IMR-90 (cell line): Measurements from ENCODE around the gene CTNS. TPM values are rescaled to one million over a fixed set of nuclear protein-coding genes. Genes with fewer than 3 reads are reported as not detected.

Experiments
- ATAC-seq: fragments of 200-7000 bp; cut with Tn5 transposase; 2 replicates; pipeline ENCODE4 v1.9.1; 2020; ENCODE audit warnings: low read depth, mild to moderate bottlenecking, moderate library complexity
- BruUV-seq: library from RNA; stranded (reverse); fragments of 400-500 nt; replicated peaks from 2 replicates; lab custom pipeline; 2021; lab: Mats Ljungman, UMichigan
- CTCF ChIA-PET: fragments of 300-600 bp; formaldehyde crosslinking; extraction: SDS; loops from one replicate; lab custom pipeline; 2021; ENCODE audit warnings: antibody characterized with exemption; lab: Yijun Ruan, JAX
- POLR2A ChIA-PET: fragments of 300-600 bp; sonication (Branson Sonifier 250); formaldehyde crosslinking; loops from one replicate; lab custom pipeline; 2022; ENCODE audit warnings: antibody characterized with exemption; ENCODE audit not compliant: unreplicated experiment; lab: Charles Lee
- DNase-seq: peaks from one replicate; pipeline ENCODE4 v3.0.0; 2013
- H2AFZ ChIP-seq: replicated peaks from 2 replicates; pipeline ENCODE3; 2013; ENCODE audit warnings: low read length, mild to moderate bottlenecking; ENCODE audit not compliant: poor library complexity
- H2AK5ac ChIP-seq: 2 replicates; pipeline ENCODE4 v1.6.1; 2013; ENCODE audit warnings: low read depth, low read length, inconsistent platforms
- H2AK9ac ChIP-seq: replicated peaks from 2 replicates; pipeline ENCODE3; 2013; ENCODE audit warnings: mild to moderate bottlenecking, low read depth, low read length, moderate library complexity; ENCODE audit not compliant: poor library complexity
- H2BK120ac ChIP-seq: 2 replicates; pipeline ENCODE4 v1.6.1; 2013; ENCODE audit warnings: low read depth, low read length, inconsistent platforms
- H2BK15ac ChIP-seq: 3 replicates; pipeline ENCODE4 v1.6.1; 2013; ENCODE audit warnings: low read depth, low read length, inconsistent platforms
- H2BK20ac ChIP-seq: 2 replicates; pipeline ENCODE4 v1.6.1; 2013; ENCODE audit warnings: low read depth, mild to moderate bottlenecking, inconsistent platforms, low read length, moderate library complexity
- H2BK5ac ChIP-seq: 2 replicates; pipeline ENCODE4 v1.6.1; 2013; ENCODE audit warnings: mild to moderate bottlenecking, low read depth, low read length, inconsistent platforms; ENCODE audit not compliant: poor library complexity, severe bottlenecking
- H3K14ac ChIP-seq: replicated peaks from 2 replicates; pipeline ENCODE4 v1.6.1; 2013; ENCODE audit warnings: low read depth, low read length, inconsistent platforms
- H3K18ac ChIP-seq: 2 replicates; pipeline ENCODE4 v1.6.1; 2013; ENCODE audit warnings: low read depth, low read length, control low read depth
- H3K23ac ChIP-seq: 2 replicates; pipeline ENCODE4 v1.6.1; 2013; ENCODE audit warnings: low read depth, low read length, inconsistent platforms
- H3K27ac ChIP-seq: 2 replicates; pipeline ENCODE4 v1.5.1; 2013; ENCODE audit warnings: mild to moderate bottlenecking, control low read depth, low read length; ENCODE audit not compliant: insufficient read depth
- H3K27me3 ChIP-seq: 2 replicates; pipeline ENCODE4 v1.6.1; 2013; ENCODE audit warnings: low read length; ENCODE audit not compliant: control insufficient read depth, insufficient read depth
- H3K36me3 ChIP-seq: 2 replicates; pipeline ENCODE4 v1.6.1; 2013; ENCODE audit warnings: low read length, mixed read lengths; ENCODE audit not compliant: control insufficient read depth, insufficient read depth
- H3K4ac ChIP-seq: 2 replicates; pipeline ENCODE4 v1.6.1; 2013; ENCODE audit warnings: low read depth, low read length, inconsistent platforms
- H3K4me1 ChIP-seq: 2 replicates; pipeline ENCODE4 v1.6.1; 2013; ENCODE audit warnings: low read length, mixed read lengths; ENCODE audit not compliant: control insufficient read depth, insufficient read depth
- H3K4me2 ChIP-seq: 2 replicates; pipeline ENCODE4 v1.6.1; 2013; ENCODE audit warnings: low read depth, mild to moderate bottlenecking, control low read depth, low read length, moderate library complexity
- H3K4me3 ChIP-seq: 2 replicates; pipeline ENCODE4 v1.5.1; 2013; ENCODE audit warnings: low read depth, mild to moderate bottlenecking, control low read depth, low read length, moderate library complexity; ENCODE audit not compliant: insufficient read depth
- H3K56ac ChIP-seq: 2 replicates; pipeline ENCODE4 v1.6.1; 2013; ENCODE audit warnings: low read length, inconsistent platforms; ENCODE audit not compliant: insufficient read depth; ENCODE audit errors: extremely low read depth
- H3K79me1 ChIP-seq, 2 experiments: 2 replicates each; pipeline ENCODE4 v1.6.1; 2013; ENCODE audit warnings: low read length in 2 of 2, inconsistent platforms in 1 of 2, low read depth in 1 of 2
- H3K9ac ChIP-seq: 2 replicates; pipeline ENCODE4 v1.6.1; 2013; ENCODE audit warnings: low read depth, low read length, control low read depth
- H3K9me1 ChIP-seq: 2 replicates; pipeline ENCODE4 v1.6.1; 2013; ENCODE audit warnings: low read length, inconsistent platforms; ENCODE audit not compliant: insufficient read depth
- H3K9me3 ChIP-seq: 2 replicates; pipeline ENCODE4 v1.6.1; 2013; ENCODE audit warnings: low read length; ENCODE audit not compliant: control insufficient read depth, insufficient read depth
- H4K20me1 ChIP-seq: 2 replicates; pipeline ENCODE4 v1.6.1; 2013; ENCODE audit warnings: low read length, inconsistent platforms; ENCODE audit not compliant: insufficient read depth
- H4K5ac ChIP-seq: 2 replicates; pipeline ENCODE4 v1.6.1; 2013; ENCODE audit warnings: mild to moderate bottlenecking, low read depth, low read length, control low read depth
- H4K8ac ChIP-seq, 2 experiments: 2 replicates each; pipeline ENCODE4 v1.6.1; 2013; ENCODE audit warnings: low read depth in 2 of 2, low read length in 2 of 2, control low read depth in 1 of 2, inconsistent platforms in 1 of 2
- H4K91ac ChIP-seq: 2 replicates; pipeline ENCODE4 v1.6.1; 2013; ENCODE audit warnings: low read depth, low read length, inconsistent platforms; ENCODE audit not compliant: insufficient read depth
- MAFK ChIP-seq: IDR thresholded peaks from 2 replicates; pipeline ENCODE4 v1.6.1; 2012; ENCODE audit warnings: low read depth, low read length, improper control_type of control experiment
- MAZ ChIP-seq: IDR thresholded peaks from 2 replicates; pipeline ENCODE4 v1.6.1; 2012; ENCODE audit warnings: low read depth, mild to moderate bottlenecking, low read length, improper control_type of control experiment, moderate library complexity, borderline replicate concordance
- POLR2A ChIP-seq: IDR thresholded peaks from 2 replicates; pipeline ENCODE4 v1.6.1; 2012; ENCODE audit warnings: mild to moderate bottlenecking, low read depth, low read length
- RAD21 ChIP-seq: IDR thresholded peaks from 2 replicates; pipeline ENCODE4 v1.6.1; 2012; ENCODE audit warnings: low read length, improper control_type of control experiment
- USF2 ChIP-seq: fragments of 150-350 bp; IDR thresholded peaks from 2 replicates; pipeline ENCODE4 v1.6.1; 2017; ENCODE audit warnings: mild to moderate bottlenecking, antibody characterized with exemption, low read length, low read depth
- WGBS, 2 experiments: methylation state at CpG; one replicate each; pipeline versions ENCODE4 v1.1.5 to v1.1.7; 2013; ENCODE audit warnings: missing lambda C conversion rate in 2 of 2; ENCODE audit not compliant: insufficient read length in 1 of 2; ENCODE audit errors: extremely low coverage in 2 of 2; 5-methylcytosine and 5-hydroxymethylcytosine counted together
- dilution Hi-C: fragments of 300-500 bp; cut with HindIII; formaldehyde crosslinking; loops from one replicate; pipeline ENCODE4 v1.14.3; 2018; ENCODE audit warnings: low sequenced_read_pairs; ENCODE audit not compliant: unreplicated experiment
- in situ Hi-C: fragments of 300-500 bp; cut with MboI; formaldehyde crosslinking; loops from 3 replicates; pipeline ENCODE4 v1.14.3; 2019; ENCODE audit warnings: low sequenced_read_pairs, inconsistent platforms, mixed read lengths
- intact Hi-C: fragments of 100-400 bp; cut with micrococcal nuclease; formaldehyde crosslinking; loops from 2 replicates; pipeline ENCODE4 v1.10.0; 2022
- polyA plus RNA-seq, 3 experiments: library from polyadenylated mRNA; depleted of rRNA; stranded (reverse); fragments of >200 nt; gene quantifications; 2 replicates each; pipeline ENCODE4 v1.2.3, GENCODE V29; 2012; ENCODE audit warnings: low replicate concordance in 1 of 3
- total RNA-seq: library from RNA; depleted of rRNA; stranded (reverse); fragments of >200 nt; gene quantifications from 2 replicates; pipeline ENCODE4 v1.2.3, GENCODE V29; 2012

Gene CTNS
- total and polyA plus RNA-seq, 2 of the 4 experiments (the other 2 are of a cell fraction), result 4.7 to 5.3 TPM

GRCh38 chr17:3688027-3688553 lies 51.5 kb downstream of the CTNS start:
- peaks cover 9% of the 10 kb centered on the region for H3K27me3 ChIP-seq
- no peaks in the 10 kb centered on the region for H4K20me1 ChIP-seq
- no peak for TF ChIP-seq USF2
- no peak for TF ChIP-seq MAFK
- TF ChIP-seq MAZ, result no peak
- TF ChIP-seq RAD21, result no peak
- TF ChIP-seq POLR2A, result no peak
- H2AFZ ChIP-seq, result peak overlapping the region; percentile 51
- no peak overlapping the region for H4K8ac ChIP-seq
- no peak overlapping the region for H3K27ac ChIP-seq
- POLR2A ChIA-PET, result no interaction called here
- H3K36me3 ChIP-seq, result no peaks in the 10 kb centered on the region
- WGBS, 2 experiments, result 27% methylated on average over 2 of the region's 19 CpGs; no CpG with 5 or more reads in 1 of the 2 experiments
- no peaks in the 10 kb centered on the region for H3K79me1 ChIP-seq
- no peak overlapping the region for H3K4me2 ChIP-seq
- dilution Hi-C loops (no loop called here), in situ Hi-C loops (no loop called here), intact Hi-C loops (no loop called here)
- H4K5ac ChIP-seq, result no peak overlapping the region
- no peak overlapping the region for H2BK20ac ChIP-seq
- no peak overlapping the region for H3K56ac ChIP-seq
- no peak overlapping the region for H2AK5ac ChIP-seq
- no peaks in the 10 kb centered on the region for H3K9me1 ChIP-seq
- no peak overlapping the region for H3K4ac ChIP-seq
- DNase-seq (no peak), ATAC-seq (peak; percentile 47)
- H2BK15ac ChIP-seq, result no peak overlapping the region
- H4K91ac ChIP-seq, result no peak overlapping the region
- H3K23ac ChIP-seq, result no peak overlapping the region
- no peak overlapping the region for H3K4me3 ChIP-seq
- CTCF ChIA-PET, result no interaction called here
- H3K9me3 ChIP-seq, result no peaks in the 10 kb centered on the region
- BruUV-seq, result no TSS peak
- no peak overlapping the region for H2BK5ac ChIP-seq
- H2BK120ac ChIP-seq, result no peak overlapping the region
- H3K4me1 ChIP-seq, result no peaks in the 10 kb centered on the region
- H3K9ac ChIP-seq, result no peak overlapping the region
- no peak overlapping the region for H3K18ac ChIP-seq
- no peak overlapping the region for H3K14ac ChIP-seq
- no peak overlapping the region for H2AK9ac ChIP-seq
